ENCODE measurements around the gene MEIS2.

MEIS2 gene

GRCh38 chr15:37105029-37105428 is 4.7 kb upstream of the MEIS2 start:
- peak in 1 of 2 donors; percentile 29 for DNase-seq (ENCODE audit: low read depth in 2 of 2)
- TF ChIP-seq CTCF (IDR thresholded peaks at IDR 0.05; ENCODE audit: low read depth, low read length), result no peak
- H3K4me3 ChIP-seq (replicated peaks in 1 of 2; ENCODE audit: low read depth in 2 of 2, low read length in 2 of 2), result peak overlapping the region in 1 of 2 donors; percentile 29

DNA sequence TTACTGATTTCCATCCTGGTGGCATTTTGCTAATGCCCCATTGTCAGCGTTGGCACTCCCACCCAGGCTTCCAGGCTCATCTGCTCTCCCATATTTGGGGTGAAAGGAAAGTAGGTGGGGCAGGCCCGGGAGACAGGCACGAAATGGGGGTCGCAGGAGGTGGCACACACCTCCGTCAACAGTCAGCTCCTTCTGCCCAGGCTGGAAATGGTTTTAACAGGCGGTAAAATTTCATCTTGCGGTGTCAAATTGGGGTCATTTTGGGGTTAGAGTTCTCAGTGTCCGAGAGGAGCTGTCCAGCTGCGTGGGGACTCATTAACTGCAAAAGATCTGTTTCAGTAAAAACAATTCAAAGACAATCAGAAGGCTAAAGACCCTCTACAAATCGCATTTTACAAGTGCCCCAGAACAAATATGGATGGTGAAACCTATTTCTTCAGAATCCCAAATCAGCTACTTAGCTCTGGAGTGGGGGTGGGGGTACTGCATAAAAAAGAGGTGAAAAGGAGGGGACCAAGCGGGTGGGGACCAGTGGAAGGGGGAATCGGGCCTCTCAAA is 4.2 kb upstream of the MEIS2 start:
- peak overlapping the region in 1 of 2 donors; percentile 29 for H3K4me3 ChIP-seq (replicated peaks in 1 of 2; ENCODE audit: low read depth in 2 of 2, low read length in 2 of 2)
- no peak for TF ChIP-seq CTCF (IDR thresholded peaks at IDR 0.05; ENCODE audit: low read depth, low read length)
- peak in 1 of 2 donors; percentile 57 for DNase-seq (ENCODE audit: low read depth in 2 of 2)

- H3K4me3 ChIP-seq (replicated peaks in 1 of 2; ENCODE audit: low read depth in 2 of 2, low read length in 2 of 2), result peak overlapping the region in 1 of 2 donors; percentile 90
- TF ChIP-seq CTCF (IDR thresholded peaks at IDR 0.05; ENCODE audit: low read depth, low read length), result no peak
- peak in 1 of 2 donors; percentile 20 for DNase-seq (ENCODE audit: low read depth in 2 of 2)
Measured at GRCh38 chr15:37103475-37104423, 3.4 kb upstream of the MEIS2 start.

GRCh38 chr15:37103163-37103435 is 2.8 kb upstream of the MEIS2 start:
- peak overlapping the region; percentile 89 to 90 for H3K4me3 ChIP-seq (replicated peaks in 1 of 2; ENCODE audit: low read depth in 2 of 2, low read length in 2 of 2)
- no peak for TF ChIP-seq CTCF (IDR thresholded peaks at IDR 0.05; ENCODE audit: low read depth, low read length)
- no peak for DNase-seq (ENCODE audit: low read depth in 2 of 2)

GRCh38 chr15:37102305-37103162 is 2.2 kb upstream of the MEIS2 start:
- TF ChIP-seq CTCF (IDR thresholded peaks at IDR 0.05; ENCODE audit: low read depth, low read length), result no peak
- peak; percentile 35 to 51 for DNase-seq (ENCODE audit: low read depth in 2 of 2)
- peak overlapping the region; percentile 89 to 90 for H3K4me3 ChIP-seq (replicated peaks in 1 of 2; ENCODE audit: low read depth in 2 of 2, low read length in 2 of 2)

GRCh38 chr15:37101980-37102304 is 1.6 kb upstream of the MEIS2 start:
- DNase-seq (ENCODE audit: low read depth in 2 of 2), result peak; percentile 65 to 88
- TF ChIP-seq CTCF (IDR thresholded peaks at IDR 0.05; ENCODE audit: low read depth, low read length), result no peak
- H3K4me3 ChIP-seq (replicated peaks in 1 of 2; ENCODE audit: low read depth in 2 of 2, low read length in 2 of 2), result peak overlapping the region; percentile 89 to 90
